HG02759 (cell line): ENCODE measurements around the gene TRIM69.
"Not testable (repeated sequence)": the region's sequence is repeated elsewhere in the genome, so short reads cannot be mapped to it uniquely, and the experiment has no call there.

Experiments used
- ATAC-seq: cut with Tn5 transposase; IDR thresholded peaks from one replicate; pipeline ENCODE4 v1.9.1; 2021; ENCODE audit warnings: mild to moderate bottlenecking, moderate library complexity; ENCODE audit not compliant: unreplicated experiment

Gene TRIM69, protein sequence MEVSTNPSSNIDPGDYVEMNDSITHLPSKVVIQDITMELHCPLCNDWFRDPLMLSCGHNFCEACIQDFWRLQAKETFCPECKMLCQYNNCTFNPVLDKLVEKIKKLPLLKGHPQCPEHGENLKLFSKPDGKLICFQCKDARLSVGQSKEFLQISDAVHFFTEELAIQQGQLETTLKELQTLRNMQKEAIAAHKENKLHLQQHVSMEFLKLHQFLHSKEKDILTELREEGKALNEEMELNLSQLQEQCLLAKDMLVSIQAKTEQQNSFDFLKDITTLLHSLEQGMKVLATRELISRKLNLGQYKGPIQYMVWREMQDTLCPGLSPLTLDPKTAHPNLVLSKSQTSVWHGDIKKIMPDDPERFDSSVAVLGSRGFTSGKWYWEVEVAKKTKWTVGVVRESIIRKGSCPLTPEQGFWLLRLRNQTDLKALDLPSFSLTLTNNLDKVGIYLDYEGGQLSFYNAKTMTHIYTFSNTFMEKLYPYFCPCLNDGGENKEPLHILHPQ

DNA sequence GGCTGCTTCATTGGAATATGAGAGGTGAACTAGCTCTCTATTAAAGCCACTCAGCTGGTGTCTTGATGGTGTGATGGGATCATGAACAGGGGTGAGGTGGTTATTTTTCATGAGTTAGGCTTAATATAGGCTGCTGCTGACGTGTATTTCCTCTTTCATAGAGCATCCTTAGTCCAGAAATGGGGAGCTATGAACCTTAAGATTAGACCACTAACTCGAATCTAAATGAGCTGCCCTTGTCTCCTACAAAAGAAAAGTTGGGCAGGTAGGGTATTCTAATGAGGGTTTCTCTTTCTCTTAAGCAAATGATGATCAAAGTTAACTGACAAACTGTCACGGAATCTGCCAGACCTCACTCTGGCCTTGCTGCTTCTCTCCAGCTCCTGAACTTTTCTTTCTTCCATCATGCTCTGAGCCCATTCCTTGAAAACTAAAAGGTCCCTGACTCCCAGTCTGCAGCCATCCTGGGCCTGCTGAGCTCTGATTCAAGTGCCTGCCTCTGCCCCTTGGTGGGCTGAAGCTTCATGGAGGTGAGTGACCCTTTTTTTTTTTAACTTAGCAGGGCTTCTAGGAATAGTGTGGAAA lies at the start of gene TRIM69:
Gene TRIM69 (plus strand): TSS at position 348 of the 585 bp plus-strand sequence. CDS start 177 bp downstream, at position 525.
- ATAC-seq = peak; percentile 47

DNA sequence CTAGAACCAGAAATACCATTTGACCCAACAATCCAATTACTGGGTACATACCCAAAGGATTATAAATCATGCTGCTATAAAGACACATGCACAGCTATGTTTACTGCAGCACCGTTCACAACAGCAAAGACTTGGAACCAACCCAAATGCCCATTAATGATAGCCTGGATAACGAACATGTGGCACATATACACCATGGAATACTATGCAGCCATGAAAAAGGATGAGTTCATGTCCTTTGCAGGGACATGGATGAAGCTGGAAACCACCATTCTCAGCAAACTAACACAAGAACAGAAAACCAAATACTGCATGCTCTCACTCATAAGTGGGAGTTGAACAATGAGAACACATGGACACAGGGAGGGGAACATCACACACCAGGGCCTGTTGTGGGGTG lies 47.0 kb upstream of the TRIM69 start:
- ATAC-seq = not testable (repeated sequence)

DNA sequence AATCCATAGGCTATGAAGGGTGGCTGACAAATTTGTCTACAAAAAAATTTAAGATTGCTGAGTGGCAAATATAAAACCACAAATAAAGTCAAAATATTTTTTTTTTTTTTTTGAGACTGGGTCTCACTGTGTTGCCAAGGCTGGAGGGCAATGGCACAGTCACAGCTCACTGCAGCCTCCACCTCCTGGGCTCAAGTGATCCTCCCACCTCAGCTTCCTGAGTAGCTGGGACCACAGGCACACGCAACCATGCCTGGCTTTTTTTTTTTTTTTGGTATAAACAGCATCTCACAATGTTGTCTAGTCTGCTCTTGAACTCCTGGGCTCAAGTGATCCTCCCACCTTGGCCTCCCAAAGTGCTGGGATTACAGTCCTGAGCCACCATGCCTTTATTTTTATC lies 46.1 kb upstream of the TRIM69 start:
- not testable (repeated sequence) for ATAC-seq

DNA sequence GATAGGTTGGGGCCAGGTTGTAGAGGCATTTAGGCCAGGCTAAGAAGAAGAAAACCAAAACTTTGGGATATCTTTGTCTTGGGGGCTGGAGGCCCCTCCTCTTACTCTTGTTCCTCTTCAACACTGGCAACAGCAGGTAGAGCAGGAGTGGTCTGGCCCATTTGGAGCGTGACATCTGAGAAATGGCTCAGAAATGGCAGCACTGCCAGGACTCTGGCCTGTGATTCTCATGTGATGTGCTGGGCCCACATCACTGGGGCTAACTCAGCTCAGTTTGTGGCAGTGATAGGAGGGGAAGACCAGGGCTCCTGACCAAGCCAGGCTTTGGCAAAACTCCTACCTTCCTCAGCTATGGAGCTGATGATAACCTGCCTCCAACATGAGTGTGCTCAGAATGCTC lies 43.7 kb upstream of the TRIM69 start:
- no peak for ATAC-seq

DNA sequence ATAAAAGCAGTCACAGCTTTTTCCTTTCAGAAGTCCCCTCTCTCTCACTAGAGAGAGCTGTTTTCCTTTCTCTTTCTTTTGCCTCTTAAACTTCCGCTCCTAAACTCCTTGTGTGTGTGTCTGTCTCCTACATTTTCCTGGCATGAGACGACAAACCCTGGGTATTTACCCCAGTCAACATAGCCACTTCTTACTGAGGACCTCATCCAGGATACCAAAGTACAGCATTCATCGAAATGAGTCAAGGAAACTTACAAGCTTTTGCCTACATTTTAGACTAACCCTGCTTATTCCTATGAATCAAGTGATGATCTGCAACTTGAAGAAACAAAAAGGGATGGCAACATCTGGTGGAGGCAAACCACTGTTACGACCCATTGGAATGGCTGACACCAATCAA lies 41.9 kb upstream of the TRIM69 start:
- no peak for ATAC-seq

DNA sequence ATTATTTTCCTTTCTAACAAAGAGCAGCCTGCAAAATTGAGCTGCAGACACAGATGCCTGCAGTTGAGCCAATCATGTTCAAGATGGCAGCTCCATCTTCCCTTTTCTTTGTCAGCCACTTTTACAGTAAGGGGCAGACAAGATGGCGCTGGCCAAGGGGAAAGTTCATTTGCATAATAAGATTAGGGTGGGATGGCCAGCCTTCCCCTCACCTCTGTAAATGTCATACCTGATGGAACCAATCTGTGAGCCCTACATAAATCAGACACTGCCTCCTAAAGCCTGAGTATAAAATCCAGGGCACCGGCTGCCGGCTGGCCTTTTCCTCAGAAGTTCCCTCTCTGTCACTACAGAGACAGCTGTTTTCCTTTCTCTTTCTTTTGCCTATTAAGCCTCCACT lies 41.0 kb upstream of the TRIM69 start:
- ATAC-seq = no peak

DNA sequence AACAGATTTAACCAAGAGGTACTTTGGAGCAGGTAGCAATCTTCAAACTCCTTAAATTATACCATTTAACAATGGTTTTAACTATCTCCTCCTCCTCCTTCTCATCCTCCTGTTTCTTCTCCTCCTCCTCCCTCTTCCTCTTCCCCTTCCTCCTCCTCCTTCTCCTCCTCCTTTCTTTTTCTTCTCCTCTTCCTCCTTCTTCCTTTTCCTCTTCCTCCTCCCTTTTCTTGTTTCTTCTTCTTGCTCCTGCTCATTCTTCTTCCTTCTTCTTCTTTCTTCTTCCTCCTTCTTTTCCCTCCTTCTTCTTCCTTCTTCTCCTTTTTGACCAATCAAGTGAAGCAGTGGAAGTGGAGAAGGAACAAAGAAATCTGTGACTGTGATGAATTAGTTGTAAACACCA lies 39.3 kb upstream of the TRIM69 start:
- no peak for ATAC-seq

DNA sequence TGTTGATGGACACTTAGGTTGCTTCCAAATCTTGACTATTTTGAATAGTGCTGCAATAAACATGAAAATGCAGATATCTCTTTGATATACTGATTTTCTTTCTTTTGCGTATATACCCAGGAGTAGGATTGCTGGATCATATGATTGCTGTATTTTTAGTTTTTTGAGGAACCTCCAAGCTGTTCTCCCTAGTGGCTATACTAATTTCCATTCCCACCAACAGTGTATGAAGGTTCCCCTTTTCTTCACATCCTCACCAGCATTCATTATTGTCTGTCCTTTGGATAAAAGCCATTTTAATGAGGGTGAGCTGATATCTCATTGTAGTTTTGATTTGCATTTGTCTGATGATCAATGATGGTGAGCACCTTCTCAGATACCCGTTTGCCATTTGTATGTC lies 37.7 kb upstream of the TRIM69 start:
- ATAC-seq = no peak

DNA sequence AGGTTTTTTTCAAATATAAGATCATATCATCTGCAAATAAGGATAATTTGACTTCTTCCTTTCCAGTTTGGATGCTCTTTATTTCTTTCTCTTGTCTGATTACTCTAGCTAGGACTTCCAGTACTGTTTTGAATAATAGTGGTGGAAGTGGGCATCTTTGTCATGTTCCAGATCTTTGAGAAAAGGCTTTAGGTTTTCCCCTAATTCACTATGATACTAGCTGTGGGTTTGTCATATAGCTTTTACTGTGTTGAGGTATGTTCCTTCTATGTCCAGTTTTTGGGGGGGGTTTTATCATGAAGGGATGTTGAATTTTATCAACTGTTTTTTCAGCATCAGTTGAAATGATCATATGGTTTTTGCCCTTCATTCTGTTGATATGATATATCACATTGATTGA lies 35.7 kb upstream of the TRIM69 start:
- not testable (repeated sequence) for ATAC-seq

DNA sequence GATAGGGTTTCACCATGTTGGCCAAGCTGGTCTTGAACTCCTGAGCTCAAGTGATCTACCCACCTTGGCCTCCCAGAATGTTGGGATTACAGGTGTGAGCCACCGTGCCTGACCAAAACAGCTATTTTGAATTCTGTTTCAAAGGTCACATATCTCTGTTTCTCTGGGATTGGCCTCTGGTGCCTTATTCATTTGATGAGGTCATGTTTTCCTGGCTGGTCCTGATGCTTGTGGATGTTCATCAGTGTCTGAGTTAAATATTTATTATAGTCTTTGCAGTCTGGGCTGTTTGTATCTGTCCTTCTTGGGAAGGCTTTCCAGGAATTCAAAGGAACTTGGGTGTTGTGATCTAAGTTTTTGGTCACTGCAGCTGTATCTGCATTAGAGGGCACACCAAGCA lies 30.3 kb upstream of the TRIM69 start:
- ATAC-seq = no peak

DNA sequence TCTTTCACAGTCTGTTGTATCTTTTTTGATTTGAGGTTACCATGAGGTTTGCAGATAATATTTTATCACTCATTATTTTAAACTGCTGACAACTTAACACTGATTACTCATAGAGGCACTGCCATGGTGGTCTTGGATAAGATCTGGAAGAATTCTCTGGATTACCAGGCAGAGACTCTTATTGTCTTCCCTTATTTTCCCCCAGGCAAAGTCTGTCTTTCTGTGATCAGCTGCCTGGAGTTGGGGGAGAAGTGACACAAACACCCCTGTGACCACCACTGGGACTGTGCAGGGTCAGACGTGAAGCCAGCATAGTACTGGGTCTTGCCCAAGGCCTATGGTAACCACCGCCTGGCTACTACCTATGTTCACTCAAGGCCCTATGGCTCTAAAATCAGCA lies 29.9 kb upstream of the TRIM69 start:
- no peak for ATAC-seq

DNA sequence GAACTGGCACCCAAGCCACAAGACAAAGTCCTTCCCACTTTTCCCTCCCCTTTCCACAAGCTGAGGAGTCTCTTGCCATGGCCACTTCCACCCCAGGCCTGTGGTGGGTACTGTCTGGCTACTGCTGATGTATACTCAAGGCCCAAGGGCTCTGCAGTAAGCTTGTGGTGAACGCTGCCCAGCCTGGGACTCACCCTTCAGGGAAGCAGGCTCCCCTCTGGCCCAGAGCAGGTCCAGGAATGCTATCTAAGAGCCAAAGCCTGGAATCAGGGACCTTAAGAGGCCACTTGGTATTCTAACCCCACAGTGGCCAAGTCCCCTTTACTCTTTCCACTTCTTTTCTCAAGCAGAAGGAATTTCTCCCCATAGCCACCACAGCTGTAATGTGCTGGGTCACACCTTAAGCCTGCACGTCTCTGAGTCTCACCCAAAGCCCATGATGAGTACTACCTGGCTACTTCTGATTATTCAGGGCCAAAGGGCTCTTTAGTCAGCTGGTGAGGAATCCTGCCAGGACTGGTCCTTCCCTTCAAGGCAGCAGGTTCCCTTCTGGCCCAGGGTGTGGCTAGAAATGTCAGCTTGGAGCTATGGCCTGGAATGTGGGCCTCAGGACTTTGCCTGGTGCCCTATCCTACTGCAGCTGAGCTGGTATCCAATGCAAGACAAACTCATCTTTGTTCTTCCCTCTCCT lies 29.2 kb upstream of the TRIM69 start:
- ATAC-seq = no peak

DNA sequence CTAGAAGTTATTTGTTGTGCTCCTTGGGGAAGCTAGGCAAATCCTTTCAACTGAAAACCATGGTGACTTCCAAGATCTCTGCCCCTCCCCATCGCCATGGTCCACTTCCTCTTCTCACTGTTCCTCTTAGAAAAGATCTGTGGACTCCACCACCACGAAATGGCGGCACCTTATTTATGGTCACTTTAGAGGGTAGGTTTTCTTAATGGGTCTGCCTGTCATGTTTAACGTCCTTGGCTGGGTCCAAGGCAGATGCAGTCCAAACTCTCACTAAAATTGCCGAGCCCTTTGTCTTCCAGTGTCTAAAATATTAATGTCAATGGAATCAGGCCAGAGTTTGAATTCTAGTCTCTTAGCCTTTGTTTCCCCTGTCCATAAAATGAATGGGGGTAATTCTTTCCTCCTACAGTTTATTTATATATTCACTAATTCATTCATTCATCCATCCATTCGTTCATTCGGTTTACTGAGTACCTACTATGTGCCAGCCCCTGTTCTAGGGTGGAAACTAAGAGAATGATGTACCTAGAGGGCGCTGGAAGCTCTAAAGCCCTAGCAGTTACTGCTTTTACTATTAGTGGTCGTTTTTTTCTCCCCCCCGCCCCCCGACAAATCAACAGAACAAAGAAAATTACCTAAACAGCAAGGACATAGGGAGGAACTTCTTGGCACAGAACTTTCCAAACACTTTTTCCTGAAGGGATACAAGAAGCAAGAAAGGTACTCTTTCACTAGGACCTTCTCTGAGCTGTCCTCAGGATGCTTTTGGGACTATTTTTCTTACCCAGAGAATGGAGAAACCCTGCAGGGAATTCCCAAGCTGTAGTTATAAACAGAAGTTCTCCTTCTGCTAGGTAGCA lies 25.9 kb upstream of the TRIM69 start:
- no peak for ATAC-seq

DNA sequence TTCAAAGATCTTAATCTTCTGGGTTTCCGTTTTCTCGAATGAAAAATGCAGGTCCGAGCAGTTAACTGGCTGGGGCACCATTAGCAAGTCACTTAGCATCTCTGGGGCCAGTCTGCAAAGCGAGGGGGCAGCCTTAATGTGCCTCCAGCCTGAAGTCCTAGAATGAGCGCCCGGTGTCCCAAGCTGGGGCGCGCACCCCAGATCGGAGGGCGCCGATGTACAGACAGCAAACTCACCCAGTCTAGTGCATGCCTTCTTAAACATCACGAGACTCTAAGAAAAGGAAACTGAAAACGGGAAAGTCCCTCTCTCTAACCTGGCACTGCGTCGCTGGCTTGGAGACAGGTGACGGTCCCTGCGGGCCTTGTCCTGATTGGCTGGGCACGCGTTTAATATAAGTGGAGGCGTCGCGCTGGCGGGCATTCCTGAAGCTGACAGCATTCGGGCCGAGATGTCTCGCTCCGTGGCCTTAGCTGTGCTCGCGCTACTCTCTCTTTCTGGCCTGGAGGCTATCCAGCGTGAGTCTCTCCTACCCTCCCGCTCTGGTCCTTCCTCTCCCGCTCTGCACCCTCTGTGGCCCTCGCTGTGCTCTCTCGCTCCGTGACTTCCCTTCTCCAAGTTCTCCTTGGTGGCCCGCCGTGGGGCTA lies 25.1 kb upstream of the TRIM69 start, which contains the start of the genes B2M and PATL2:
Gene B2M (plus strand): TSS at position 422 of the 647 bp plus-strand sequence. CDS start 30 bp downstream, at position 452.
Gene PATL2 (minus strand): TSS at position 228 of the 647 bp plus-strand sequence. CDS start 34,833 bp downstream, outside the sequence.
- ATAC-seq = peak; percentile 86

DNA sequence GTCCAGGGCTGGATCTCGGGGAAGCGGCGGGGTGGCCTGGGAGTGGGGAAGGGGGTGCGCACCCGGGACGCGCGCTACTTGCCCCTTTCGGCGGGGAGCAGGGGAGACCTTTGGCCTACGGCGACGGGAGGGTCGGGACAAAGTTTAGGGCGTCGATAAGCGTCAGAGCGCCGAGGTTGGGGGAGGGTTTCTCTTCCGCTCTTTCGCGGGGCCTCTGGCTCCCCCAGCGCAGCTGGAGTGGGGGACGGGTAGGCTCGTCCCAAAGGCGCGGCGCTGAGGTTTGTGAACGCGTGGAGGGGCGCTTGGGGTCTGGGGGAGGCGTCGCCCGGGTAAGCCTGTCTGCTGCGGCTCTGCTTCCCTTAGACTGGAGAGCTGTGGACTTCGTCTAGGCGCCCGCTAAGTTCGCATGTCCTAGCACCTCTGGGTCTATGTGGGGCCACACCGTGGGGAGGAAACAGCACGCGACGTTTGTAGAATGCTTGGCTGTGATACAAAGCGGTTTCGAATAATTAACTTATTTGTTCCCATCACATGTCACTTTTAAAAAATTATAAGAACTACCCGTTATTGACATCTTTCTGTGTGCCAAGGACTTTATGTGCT lies 24.5 kb upstream of the TRIM69 start:
- ATAC-seq = peak; percentile 16

DNA sequence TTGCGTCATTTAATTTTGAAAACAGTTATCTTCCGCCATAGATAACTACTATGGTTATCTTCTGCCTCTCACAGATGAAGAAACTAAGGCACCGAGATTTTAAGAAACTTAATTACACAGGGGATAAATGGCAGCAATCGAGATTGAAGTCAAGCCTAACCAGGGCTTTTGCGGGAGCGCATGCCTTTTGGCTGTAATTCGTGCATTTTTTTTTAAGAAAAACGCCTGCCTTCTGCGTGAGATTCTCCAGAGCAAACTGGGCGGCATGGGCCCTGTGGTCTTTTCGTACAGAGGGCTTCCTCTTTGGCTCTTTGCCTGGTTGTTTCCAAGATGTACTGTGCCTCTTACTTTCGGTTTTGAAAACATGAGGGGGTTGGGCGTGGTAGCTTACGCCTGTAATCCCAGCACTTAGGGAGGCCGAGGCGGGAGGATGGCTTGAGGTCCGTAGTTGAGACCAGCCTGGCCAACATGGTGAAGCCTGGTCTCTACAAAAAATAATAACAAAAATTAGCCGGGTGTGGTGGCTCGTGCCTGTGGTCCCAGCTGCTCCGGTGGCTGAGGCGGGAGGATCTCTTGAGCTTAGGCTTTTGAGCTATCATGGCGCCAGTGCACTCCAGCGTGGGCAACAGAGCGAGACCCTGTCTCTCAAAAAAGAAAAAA lies 23.9 kb upstream of the TRIM69 start:
- peak; percentile 24 for ATAC-seq

DNA sequence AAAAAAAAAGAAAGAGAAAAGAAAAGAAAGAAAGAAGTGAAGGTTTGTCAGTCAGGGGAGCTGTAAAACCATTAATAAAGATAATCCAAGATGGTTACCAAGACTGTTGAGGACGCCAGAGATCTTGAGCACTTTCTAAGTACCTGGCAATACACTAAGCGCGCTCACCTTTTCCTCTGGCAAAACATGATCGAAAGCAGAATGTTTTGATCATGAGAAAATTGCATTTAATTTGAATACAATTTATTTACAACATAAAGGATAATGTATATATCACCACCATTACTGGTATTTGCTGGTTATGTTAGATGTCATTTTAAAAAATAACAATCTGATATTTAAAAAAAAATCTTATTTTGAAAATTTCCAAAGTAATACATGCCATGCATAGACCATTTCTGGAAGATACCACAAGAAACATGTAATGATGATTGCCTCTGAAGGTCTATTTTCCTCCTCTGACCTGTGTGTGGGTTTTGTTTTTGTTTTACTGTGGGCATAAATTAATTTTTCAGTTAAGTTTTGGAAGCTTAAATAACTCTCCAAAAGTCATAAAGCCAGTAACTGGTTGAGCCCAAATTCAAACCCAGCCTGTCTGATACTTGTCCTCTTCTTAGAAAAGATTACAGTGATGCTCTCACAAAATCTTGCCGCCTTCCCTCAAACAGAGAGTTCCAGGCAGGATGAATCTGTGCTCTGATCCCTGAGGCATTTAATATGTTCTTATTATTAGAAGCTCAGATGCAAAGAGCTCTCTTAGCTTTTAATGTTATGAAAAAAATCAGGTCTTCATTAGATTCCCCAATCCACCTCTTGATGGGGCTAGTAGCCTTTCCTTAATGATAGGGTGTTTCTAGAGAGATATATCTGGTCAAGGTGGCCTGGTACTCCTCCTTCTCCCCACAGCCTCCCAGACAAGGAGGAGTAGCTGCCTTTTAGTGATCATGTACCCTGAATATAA lies 23.0 kb upstream of the TRIM69 start:
- ATAC-seq = no peak
